HG03196 (cell line): Measurements from ENCODE around the gene HS6ST2.

Source experiments
- ATAC-seq: cut with Tn5 transposase; IDR thresholded peaks from one replicate; pipeline ENCODE4 v1.9.1; 2021; ENCODE audit not compliant: unreplicated experiment

The HS6ST2 gene

GRCh38 chrX:132853040-132853439 is 105.4 kb downstream of the HS6ST2 start:
- no peak for ATAC-seq

- ATAC-seq, result no peak
Measured at GRCh38 chrX:132848296-132848970, 110.0 kb downstream of the HS6ST2 start.

- no peak for ATAC-seq
Measured at GRCh38 chrX:132843363-132843762, 115.1 kb downstream of the HS6ST2 start.

- ATAC-seq, result no peak
Measured at GRCh38 chrX:132842460-132843238, 115.8 kb downstream of the HS6ST2 start.

GRCh38 chrX:132837967-132838366 is 120.5 kb downstream of the HS6ST2 start:
- no peak for ATAC-seq

- no peak for ATAC-seq
Measured at GRCh38 chrX:132837126-132837525, 121.3 kb downstream of the HS6ST2 start.

- no peak for ATAC-seq
Measured at GRCh38 chrX:132836471-132836870, 122.0 kb downstream of the HS6ST2 start.

GRCh38 chrX:132834741-132835140 is 123.7 kb downstream of the HS6ST2 start:
- ATAC-seq, result no peak

- no peak for ATAC-seq
Measured at GRCh38 chrX:132834109-132834508, 124.3 kb downstream of the HS6ST2 start.

- no peak for ATAC-seq
Measured at GRCh38 chrX:132833373-132833772, 125.1 kb downstream of the HS6ST2 start.

GRCh38 chrX:132831336-132831973 is 127.0 kb downstream of the HS6ST2 start:
- ATAC-seq, result no peak

- ATAC-seq, result no peak
Measured at GRCh38 chrX:132822634-132823012, 135.8 kb downstream of the HS6ST2 start.

GRCh38 chrX:132821974-132822633 is 136.3 kb downstream of the HS6ST2 start:
- ATAC-seq, result no peak

- ATAC-seq, result no peak
Measured at GRCh38 chrX:132820675-132821074, 137.8 kb downstream of the HS6ST2 start.

- no peak for ATAC-seq
Measured at GRCh38 chrX:132819711-132820264, 138.6 kb downstream of the HS6ST2 start.

- ATAC-seq, result no peak
Measured at GRCh38 chrX:132818638-132819037, 139.8 kb downstream of the HS6ST2 start.

GRCh38 chrX:132815643-132816042 is 142.8 kb downstream of the HS6ST2 start:
- ATAC-seq, result no peak

- ATAC-seq, result no peak
Measured at GRCh38 chrX:132810964-132811712, 147.3 kb downstream of the HS6ST2 start.

- no peak for ATAC-seq
Measured at GRCh38 chrX:132810488-132810887, 147.9 kb downstream of the HS6ST2 start.

GRCh38 chrX:132809581-132809980 is 148.8 kb downstream of the HS6ST2 start:
- ATAC-seq, result no peak
